Naive thymus-derived CD8-positive, alpha-beta T cell (primary cell): ENCODE results near the gene FER1L5. TPM values are rescaled to one million over a fixed set of nuclear protein-coding genes. Genes with fewer than 3 reads are reported as not detected.
A peak's percentile ranks its signal among the peaks of the same experiment; 100 is the strongest.

Source experiments
- ATAC-seq, 2 donors: fragments of 150-1000 bp; cut with Tn5 transposase in 1 of 2; sonication (Bioruptor Pico), chemical (Tn5 transposase) in 1 of 2; 1 replicate in 1 of 2; 2 replicates in 1 of 2; pipeline ENCODE4 v1.10.0; 2021; ENCODE audit warnings: mild to moderate bottlenecking in 2 of 2, moderate library complexity in 2 of 2
- POLR2A ChIA-PET: fragments of 350-600 bp; sonication (Branson Sonifier 250); formaldehyde crosslinking; loops from one replicate; lab custom pipeline; 2021; ENCODE audit warnings: antibody characterized with exemption; lab: Charles Lee
- DNase-seq, 10 donors: peaks; one replicate each; pipeline versions ENCODE4 v3.0.0 to v3.0.0-alpha.2; 2020 to 2022
- H3K27ac Mint-ChIP-seq, 10 donors: one replicate each; pipeline ENCODE4 v1.8.0; 2020 to 2022; ENCODE audit warnings: mild to moderate bottlenecking in 10 of 10, mixed read lengths in 10 of 10, moderate library complexity in 4 of 10, inconsistent platforms in 1 of 10
- H3K27me3 Mint-ChIP-seq, 5 donors: one replicate each; pipeline ENCODE4 v1.8.0; 2021 to 2022; ENCODE audit warnings: mixed read lengths in 5 of 5
- H3K36me3 Mint-ChIP-seq, 3 donors: one replicate each; pipeline ENCODE4 v1.8.0; 2020 to 2022; ENCODE audit warnings: mixed read lengths in 3 of 3, mild to moderate bottlenecking in 2 of 3, inconsistent platforms in 1 of 3
- H3K4me1 Mint-ChIP-seq, 4 donors: one replicate each; pipeline ENCODE4 v1.8.0; 2021 to 2022; ENCODE audit warnings: mixed read lengths in 4 of 4
- H3K4me3 Mint-ChIP-seq, 10 donors: one replicate each; pipeline ENCODE4 v1.8.0; 2020 to 2022; ENCODE audit warnings: mild to moderate bottlenecking in 10 of 10, mixed read lengths in 10 of 10, moderate library complexity in 6 of 10, inconsistent platforms in 1 of 10
- H3K9me3 Mint-ChIP-seq, 9 donors: one replicate each; pipeline ENCODE4 v1.8.0; 2020 to 2022; ENCODE audit warnings: mixed read lengths in 9 of 9, mild to moderate bottlenecking in 3 of 9, inconsistent platforms in 1 of 9, moderate library complexity in 1 of 9
- polyA plus RNA-seq, 3 donors: library from polyadenylated mRNA; unstranded; fragments of 300-500 nt; fragmentation: Illumina TruSeq; gene quantifications; one replicate each; pipeline ENCODE4 v1.2.3, GENCODE V29; 2021
- total RNA-seq, 8 experiments: library from RNA in 2 of 8; stranded (reverse) in 2 of 8; gene quantifications; one replicate each; pipeline ENCODE4 v1.2.3 and lab custom pipeline; 2021 to 2026

FER1L5 gene
- total and polyA plus RNA-seq, 5 experiments from 2014 or later = 0.02 TPM; not detected in 4

DNA sequence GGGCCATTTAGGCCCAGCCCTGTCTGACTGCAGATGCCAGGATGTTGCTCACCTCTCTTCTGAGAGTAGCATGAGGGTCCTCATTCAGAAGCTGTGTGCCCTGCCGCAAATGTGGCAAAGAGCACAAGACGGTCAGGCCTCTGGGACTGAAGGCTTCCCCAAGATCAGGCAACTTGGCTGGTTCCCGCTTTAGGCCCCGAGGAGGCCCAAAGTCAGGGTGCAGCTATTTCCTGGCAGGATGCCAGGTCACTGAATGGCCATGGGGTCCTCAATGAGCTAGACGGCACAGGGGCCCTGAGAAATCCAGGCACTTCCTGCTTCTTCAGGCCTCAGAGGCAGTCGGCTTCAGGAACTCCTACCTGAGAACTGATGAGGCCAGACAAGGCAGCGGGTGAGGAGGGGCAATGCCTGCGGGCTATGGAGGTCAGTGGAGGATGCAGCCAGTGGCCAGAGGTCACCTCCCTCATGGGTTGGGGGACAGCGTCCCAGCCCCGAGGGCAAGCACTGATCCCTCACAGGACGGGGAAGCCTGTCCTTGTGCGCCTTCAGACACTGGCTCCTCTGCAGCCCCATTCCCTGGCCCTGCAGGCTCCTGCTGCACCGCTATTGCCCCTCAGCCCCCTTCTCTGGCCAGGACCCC lies 52.4 kb downstream of the FER1L5 start:
- ATAC-seq (no peak), DNase-seq (no peak)
- H3K27ac Mint-ChIP-seq = no peak overlapping the region
- no peaks in the 10 kb centered on the region for H3K9me3 Mint-ChIP-seq
- H3K27me3 Mint-ChIP-seq = no peaks in the 10 kb centered on the region
- H3K4me1 Mint-ChIP-seq = peaks cover 0 to 3% (median 0%) of the 10 kb centered on the region in 4 donors
- H3K36me3 Mint-ChIP-seq = no peaks in the 10 kb centered on the region
- H3K4me3 Mint-ChIP-seq = no peak overlapping the region
- POLR2A ChIA-PET = no interaction called here

DNA sequence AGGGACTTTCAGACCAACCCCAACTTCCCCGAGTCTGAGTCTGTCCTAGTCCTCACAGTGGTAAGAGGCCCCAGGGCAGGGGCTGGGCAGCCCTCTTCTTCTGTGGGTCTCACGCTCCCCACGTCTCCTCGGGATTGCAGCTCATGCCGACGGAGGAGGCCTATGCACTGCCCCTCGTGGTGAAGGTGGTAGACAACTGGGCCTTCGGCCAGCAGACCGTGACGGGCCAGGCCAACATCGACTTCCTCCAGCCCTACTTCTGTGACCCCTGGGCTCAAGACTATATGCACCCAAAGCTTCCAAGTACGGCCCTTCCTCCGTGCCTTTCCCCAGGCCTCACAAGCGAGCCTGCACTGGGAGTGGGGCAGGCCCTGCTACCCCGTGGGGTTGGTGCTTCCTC lies 53.0 kb downstream of the FER1L5 start:
- no peaks in the 10 kb centered on the region for H3K27me3 Mint-ChIP-seq
- POLR2A ChIA-PET = no interaction called here
- DNase-seq (no peak), ATAC-seq (no peak)
- H3K9me3 Mint-ChIP-seq = no peaks in the 10 kb centered on the region
- H3K4me3 Mint-ChIP-seq = no peak overlapping the region
- peaks cover 0 to 3% (median 0%) of the 10 kb centered on the region in 4 donors for H3K4me1 Mint-ChIP-seq
- H3K27ac Mint-ChIP-seq = peak overlapping the region in 2 of 10 donors; percentile 17 to 19
- no peaks in the 10 kb centered on the region for H3K36me3 Mint-ChIP-seq

DNA sequence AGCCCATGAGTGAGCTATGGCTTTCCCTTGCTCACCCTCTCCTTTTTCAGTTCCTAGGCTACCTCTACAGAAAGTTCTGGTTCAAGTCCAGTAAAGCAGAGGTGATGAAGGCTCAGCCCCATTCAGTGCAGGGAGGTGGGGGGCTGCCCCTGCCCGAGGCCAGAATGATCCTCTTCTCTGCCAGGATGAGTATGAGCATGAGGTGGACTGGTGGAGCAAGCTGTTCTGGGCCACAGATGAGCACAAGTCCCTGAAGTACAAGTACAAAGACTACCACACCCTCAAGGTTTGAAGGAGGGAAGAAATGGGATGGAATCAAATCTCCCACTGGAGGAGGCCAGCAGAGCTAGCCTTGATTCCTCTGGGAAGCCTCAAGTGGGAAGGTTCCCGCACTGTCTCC lies 54.9 kb downstream of the FER1L5 start:
- no peak for DNase-seq
- Mint-ChIP-seq H3K27ac (no peak overlapping the region), H3K27me3 (no peaks in the 10 kb centered on the region), H3K9me3 (no peaks in the 10 kb centered on the region), H3K4me1 (peaks cover 0 to 3% (median 0%) of the 10 kb centered on the region in 4 donors), H3K36me3 (peaks cover 0 to 3% (median 0%) of the 10 kb centered on the region in 3 donors), H3K4me3 (no peak overlapping the region)
- no peak for ATAC-seq
- POLR2A ChIA-PET = no interaction called here

- H3K9me3 Mint-ChIP-seq = no peaks in the 10 kb centered on the region
- DNase-seq = no peak
- peaks cover 0 to 3% (median 0%) of the 10 kb centered on the region in 3 donors for H3K36me3 Mint-ChIP-seq
- no peak overlapping the region for H3K27ac Mint-ChIP-seq
- peaks cover 0 to 3% (median 0%) of the 10 kb centered on the region in 4 donors for H3K4me1 Mint-ChIP-seq
- H3K4me3 Mint-ChIP-seq = no peak overlapping the region
- no peak for ATAC-seq
- POLR2A ChIA-PET = no interaction called here
- H3K27me3 Mint-ChIP-seq = no peaks in the 10 kb centered on the region
These were observed 55.8 kb downstream of the FER1L5 start for GRCh38 chr2:96698221-96698861.

DNA sequence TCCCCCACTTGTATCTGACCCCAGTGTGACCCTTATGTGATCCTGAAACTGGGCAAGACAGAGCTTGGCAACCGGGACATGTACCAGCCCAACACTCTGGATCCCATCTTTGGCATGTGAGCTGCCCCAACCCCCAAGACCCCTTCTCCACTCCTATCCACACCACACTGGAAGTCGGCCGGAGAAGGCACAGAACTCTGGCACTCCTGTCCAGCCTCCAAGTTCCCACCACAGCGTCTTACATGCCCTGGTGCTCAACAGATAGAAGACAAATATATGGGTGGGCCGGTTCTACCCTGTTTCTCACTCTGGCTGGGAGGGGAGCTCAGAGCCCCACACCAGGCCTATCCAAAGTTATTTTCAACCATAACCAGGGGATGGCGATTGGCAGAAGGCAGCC lies 56.5 kb downstream of the FER1L5 start:
- ATAC-seq (no peak), DNase-seq (no peak)
- Mint-ChIP-seq H3K4me3 (no peak overlapping the region), H3K27ac (peak overlapping the region in 1 of 10 donors; percentile 25), H3K36me3 (peaks cover 0 to 3% (median 2%) of the 10 kb centered on the region in 3 donors), H3K4me1 (peaks cover 0 to 3% (median 0%) of the 10 kb centered on the region in 4 donors), H3K9me3 (no peaks in the 10 kb centered on the region), H3K27me3 (no peaks in the 10 kb centered on the region)
- POLR2A ChIA-PET = no interaction called here

DNA sequence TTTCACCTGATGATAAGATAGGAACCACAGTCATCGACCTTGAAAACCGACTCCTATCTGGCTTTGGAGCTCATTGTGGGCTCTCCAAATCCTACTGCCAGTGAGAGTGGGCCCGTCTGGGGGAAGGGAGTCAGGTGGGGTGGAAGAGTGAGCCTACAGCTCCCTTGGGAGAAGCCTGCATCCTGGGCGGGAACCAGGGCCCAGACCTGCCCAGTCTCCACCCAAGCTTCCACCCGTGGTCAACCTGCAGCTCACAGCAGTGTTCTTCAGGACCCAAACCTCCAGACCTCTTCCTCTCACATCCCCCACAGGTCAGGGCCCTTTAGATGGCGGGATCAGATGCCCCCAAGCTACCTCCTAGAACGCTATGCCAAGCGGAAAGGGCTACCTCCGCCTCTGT lies 57.1 kb downstream of the FER1L5 start:
- POLR2A ChIA-PET = no interaction called here
- peaks cover 0 to 3% (median 0%) of the 10 kb centered on the region in 4 donors for H3K4me1 Mint-ChIP-seq
- H3K9me3 Mint-ChIP-seq = no peaks in the 10 kb centered on the region
- peaks cover 0 to 8% (median 3%) of the 10 kb centered on the region in 3 donors for H3K36me3 Mint-ChIP-seq
- H3K27ac Mint-ChIP-seq = peak overlapping the region in 3 of 10 donors; percentile 1 to 25 (median 18)
- DNase-seq (no peak), ATAC-seq (no peak)
- no peak overlapping the region for H3K4me3 Mint-ChIP-seq
- no peaks in the 10 kb centered on the region for H3K27me3 Mint-ChIP-seq

GRCh38 chr2:96700086-96700485 lies 57.5 kb downstream of the FER1L5 start:
- Mint-ChIP-seq H3K9me3 (no peaks in the 10 kb centered on the region), H3K4me3 (no peak overlapping the region), H3K27ac (peak overlapping the region in 1 of 10 donors; percentile 1), H3K4me1 (peaks cover 0 to 3% (median 0%) of the 10 kb centered on the region in 4 donors), H3K27me3 (no peaks in the 10 kb centered on the region), H3K36me3 (peaks cover 0 to 11% (median 4%) of the 10 kb centered on the region in 3 donors)
- no peak for ATAC-seq
- no peak for DNase-seq
- POLR2A ChIA-PET = no interaction called here

DNA sequence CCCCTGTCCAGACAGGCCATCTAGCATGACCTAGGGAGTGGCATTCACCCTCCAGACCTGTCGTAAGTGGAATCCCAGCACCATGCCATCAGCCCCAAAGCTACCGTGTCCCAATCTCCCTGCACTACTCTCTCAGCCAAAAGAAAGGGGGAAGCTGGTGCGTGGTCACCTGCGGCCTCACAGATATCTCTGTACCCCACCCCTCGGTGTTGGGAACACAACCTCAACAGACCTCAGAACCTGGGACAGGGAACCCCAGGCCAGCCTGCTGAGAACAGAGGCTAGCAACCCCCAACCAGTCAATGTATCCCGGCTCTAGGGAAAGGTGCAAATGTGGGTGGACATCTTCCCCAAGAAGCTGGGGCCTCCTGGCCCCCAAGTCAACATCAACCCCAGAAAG lies 59.1 kb downstream of the FER1L5 start:
- ATAC-seq = no peak
- Mint-ChIP-seq H3K36me3 (peaks cover 0 to 27% (median 7%) of the 10 kb centered on the region in 3 donors), H3K27ac (peak overlapping the region in 1 of 10 donors; percentile 67), H3K4me3 (no peak overlapping the region), H3K9me3 (no peaks in the 10 kb centered on the region), H3K27me3 (no peaks in the 10 kb centered on the region), H3K4me1 (peaks cover 0 to 5% (median 0%) of the 10 kb centered on the region in 4 donors)
- POLR2A ChIA-PET = no interaction called here
- DNase-seq = no peak

DNA sequence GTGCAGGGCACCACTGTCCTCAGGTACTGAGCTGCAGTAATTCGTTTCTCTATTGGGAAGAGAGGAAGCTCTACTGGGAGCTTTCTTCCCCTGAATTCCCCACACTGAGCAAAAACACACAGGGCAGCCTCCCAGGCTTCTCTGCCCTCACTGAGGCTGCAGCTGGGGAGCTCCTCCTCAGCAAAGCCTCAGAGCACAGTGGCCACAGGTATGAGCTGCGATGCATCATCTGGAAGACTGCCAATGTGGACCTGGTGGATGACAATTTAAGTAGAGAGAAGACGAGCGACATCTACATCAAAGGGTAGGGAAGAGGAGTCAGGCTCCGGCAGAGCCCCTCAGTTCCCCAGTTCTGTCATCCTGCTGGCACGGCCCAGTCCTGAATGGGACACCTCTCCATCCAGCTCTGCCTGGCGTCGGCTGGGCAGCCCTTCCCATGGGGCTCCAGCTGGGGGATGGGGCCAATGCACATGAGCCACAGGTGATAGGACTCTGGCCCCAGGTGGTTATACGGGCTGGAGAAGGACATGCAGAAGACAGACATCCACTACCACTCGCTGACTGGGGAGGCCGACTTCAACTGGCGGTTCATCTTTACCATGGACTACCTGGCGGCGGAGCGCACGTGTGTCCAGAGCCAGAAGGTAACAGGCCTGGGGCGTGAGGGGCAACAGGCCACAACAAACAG lies 59.7 kb downstream of the FER1L5 start:
- Mint-ChIP-seq H3K36me3 (peaks cover 0 to 33% (median 11%) of the 10 kb centered on the region in 3 donors), H3K27me3 (no peaks in the 10 kb centered on the region), H3K4me3 (no peak overlapping the region), H3K9me3 (no peaks in the 10 kb centered on the region), H3K27ac (no peak overlapping the region), H3K4me1 (peaks cover 0 to 5% (median 0%) of the 10 kb centered on the region in 4 donors)
- POLR2A ChIA-PET = no interaction called here
- DNase-seq (no peak), ATAC-seq (no peak)

DNA sequence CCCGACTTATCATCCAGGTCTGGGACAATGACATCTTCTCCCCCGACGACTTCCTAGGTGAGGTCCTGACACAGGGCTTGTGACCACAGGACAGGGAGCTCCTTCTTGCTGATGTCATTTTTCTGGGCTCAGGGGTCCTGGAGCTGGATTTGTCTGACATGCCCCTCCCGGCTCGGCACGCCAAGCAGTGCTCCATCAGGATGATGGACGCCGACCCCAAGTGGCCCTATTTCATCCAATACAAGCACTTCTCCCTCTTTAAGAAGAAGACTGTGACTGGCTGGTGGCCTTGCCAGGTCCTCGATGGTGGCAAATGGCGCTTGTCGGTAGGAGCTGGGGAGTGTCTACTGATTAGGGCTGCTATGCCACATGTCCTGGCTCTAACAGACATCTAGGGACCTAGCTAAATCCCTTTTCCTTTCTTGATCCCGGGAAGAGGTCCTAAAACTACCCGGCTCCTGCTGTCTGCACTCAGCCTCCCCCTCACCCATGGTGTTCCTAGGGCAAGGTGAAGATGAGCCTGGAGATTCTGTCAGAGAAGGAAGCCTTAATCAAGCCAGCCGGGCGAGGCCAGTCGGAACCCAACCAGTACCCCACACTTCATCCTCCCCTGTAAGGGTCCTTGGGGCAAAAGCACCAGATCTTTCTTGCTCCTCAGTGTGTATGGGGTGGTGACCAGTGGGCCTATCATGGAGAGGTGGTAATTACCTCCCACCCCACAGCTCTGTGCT lies 60.6 kb downstream of the FER1L5 start:
- no peak overlapping the region for H3K27ac Mint-ChIP-seq

GRCh38 chr2:96710985-96711384 lies 68.4 kb downstream of the FER1L5 start:
- POLR2A ChIA-PET = no interaction called here

More for the DNA sequence above, 60.6 kb downstream of the FER1L5 start:
- peaks cover 0 to 42% (median 18%) of the 10 kb centered on the region in 3 donors for H3K36me3 Mint-ChIP-seq
- H3K4me1 Mint-ChIP-seq = peaks cover 0 to 5% (median 0%) of the 10 kb centered on the region in 4 donors
- H3K4me3 Mint-ChIP-seq = no peak overlapping the region
- no peak for DNase-seq
- ATAC-seq = no peak
- H3K27me3 Mint-ChIP-seq = no peaks in the 10 kb centered on the region
- POLR2A ChIA-PET = interaction anchor here (0.7 kb wide), 1 partner anchor 26 kb away, joined by 3 read pairs; no protein-coding TSS in a partner anchor
- no peaks in the 10 kb centered on the region for H3K9me3 Mint-ChIP-seq

DNA sequence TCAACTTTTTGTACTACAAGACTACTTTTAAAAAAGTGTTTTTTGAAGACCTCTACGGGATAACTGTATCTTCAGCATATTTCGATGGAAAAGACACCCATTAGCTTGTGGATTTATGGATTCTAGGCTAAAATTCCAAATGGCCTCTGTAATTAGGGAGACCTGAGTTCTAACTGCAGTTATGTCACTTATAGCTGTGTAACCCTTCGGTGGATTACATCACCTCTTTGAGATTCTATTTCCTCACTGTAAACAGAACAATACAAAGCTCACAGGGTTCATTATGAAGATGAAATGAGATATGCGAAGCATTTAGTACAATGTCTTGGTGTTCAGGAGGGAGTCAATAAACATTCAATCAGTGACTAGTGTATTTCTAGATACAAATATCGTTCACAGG lies 73.1 kb downstream of the FER1L5 start:
- no peaks in the 10 kb centered on the region for H3K9me3 Mint-ChIP-seq
- peak overlapping the region in 1 of 10 donors; percentile 31 for H3K27ac Mint-ChIP-seq

More at GRCh38 chr2:96710985-96711384, 68.4 kb downstream of the FER1L5 start:
- Mint-ChIP-seq H3K27me3 (no peaks in the 10 kb centered on the region), H3K36me3 (peaks cover 0 to 76% (median 35%) of the 10 kb centered on the region in 3 donors), H3K9me3 (no peaks in the 10 kb centered on the region), H3K4me3 (no peak overlapping the region), H3K27ac (peak overlapping the region in 1 of 10 donors; percentile 3), H3K4me1 (peaks cover 0 to 4% (median 0%) of the 10 kb centered on the region in 4 donors)
- no peak for ATAC-seq
- DNase-seq = no peak

More for the DNA sequence above, 73.1 kb downstream of the FER1L5 start:
- Mint-ChIP-seq H3K4me1 (peaks cover 0 to 10% (median 0%) of the 10 kb centered on the region in 4 donors), H3K36me3 (peaks cover 0 to 58% (median 13%) of the 10 kb centered on the region in 3 donors), H3K4me3 (no peak overlapping the region), H3K27me3 (no peaks in the 10 kb centered on the region)
- POLR2A ChIA-PET = no interaction called here
- DNase-seq = no peak
- ATAC-seq = no peak
